ENCODE results near the gene EGFL8. TPM values are rescaled to one million over a fixed set of nuclear protein-coding genes. Genes with fewer than 3 reads are reported as not detected.

Gene EGFL8
- total RNA-seq, 2 experiments from 2014 or later = 12.8 to 14.0 TPM

DNA sequence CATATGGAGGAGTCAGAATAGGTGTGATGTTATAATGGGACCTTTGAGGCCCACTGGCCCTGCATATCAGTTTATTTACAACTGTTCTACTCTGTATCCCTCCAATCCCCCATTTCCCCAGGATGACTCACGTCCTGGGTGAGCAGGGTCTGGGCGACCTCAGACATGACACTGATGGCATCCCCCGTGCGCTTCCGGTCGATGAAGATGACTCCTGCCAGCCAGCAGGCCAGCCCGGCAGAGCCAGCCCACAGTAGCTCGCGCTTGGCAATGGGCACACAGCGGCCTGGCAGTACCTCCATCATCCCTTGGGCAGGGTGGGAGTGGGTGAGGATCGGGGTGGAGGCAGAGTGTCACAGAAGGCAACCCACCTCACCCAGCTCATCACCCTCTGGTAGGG, 5.9 kb downstream of the EGFL8 start:
- no peaks in the 10 kb centered on the region for H3K27me3 Mint-ChIP-seq
- no peak overlapping the region for H3K4me3 Mint-ChIP-seq
- no peaks in the 10 kb centered on the region for H3K9me3 Mint-ChIP-seq
- H3K27ac Mint-ChIP-seq = peak overlapping the region; percentile 22
- no peak for DNase-seq
- peaks cover 27% of the 10 kb centered on the region for H3K4me1 Mint-ChIP-seq
- peaks cover 21% of the 10 kb centered on the region for H3K36me3 Mint-ChIP-seq

DNA sequence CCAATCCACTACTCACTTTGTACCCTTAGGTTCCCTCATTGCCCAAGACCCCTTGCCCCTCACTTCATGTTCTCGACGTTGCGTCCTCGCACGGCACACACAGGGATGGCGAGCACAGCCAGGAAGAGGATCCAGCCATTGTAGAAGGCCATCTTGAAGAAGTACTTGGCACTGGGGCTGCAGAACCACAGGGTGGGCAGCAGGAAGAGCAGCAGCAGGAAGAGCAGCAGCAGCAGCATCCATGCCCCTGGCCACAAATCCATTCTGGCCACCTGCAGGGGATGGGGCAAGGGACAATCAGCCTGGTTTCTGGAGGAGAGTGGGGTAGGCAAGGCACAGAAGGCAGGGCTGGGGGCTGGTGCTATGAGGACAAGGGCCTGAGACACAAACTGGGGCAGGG, 6.8 kb downstream of the EGFL8 start:
- H3K36me3 Mint-ChIP-seq = peaks cover 18% of the 10 kb centered on the region
- H3K27me3 Mint-ChIP-seq = no peaks in the 10 kb centered on the region
- DNase-seq = no peak
- no peaks in the 10 kb centered on the region for H3K9me3 Mint-ChIP-seq
- H3K4me3 Mint-ChIP-seq = no peak overlapping the region
- H3K4me1 Mint-ChIP-seq = peaks cover 30% of the 10 kb centered on the region
- H3K27ac Mint-ChIP-seq = no peak overlapping the region

DNA sequence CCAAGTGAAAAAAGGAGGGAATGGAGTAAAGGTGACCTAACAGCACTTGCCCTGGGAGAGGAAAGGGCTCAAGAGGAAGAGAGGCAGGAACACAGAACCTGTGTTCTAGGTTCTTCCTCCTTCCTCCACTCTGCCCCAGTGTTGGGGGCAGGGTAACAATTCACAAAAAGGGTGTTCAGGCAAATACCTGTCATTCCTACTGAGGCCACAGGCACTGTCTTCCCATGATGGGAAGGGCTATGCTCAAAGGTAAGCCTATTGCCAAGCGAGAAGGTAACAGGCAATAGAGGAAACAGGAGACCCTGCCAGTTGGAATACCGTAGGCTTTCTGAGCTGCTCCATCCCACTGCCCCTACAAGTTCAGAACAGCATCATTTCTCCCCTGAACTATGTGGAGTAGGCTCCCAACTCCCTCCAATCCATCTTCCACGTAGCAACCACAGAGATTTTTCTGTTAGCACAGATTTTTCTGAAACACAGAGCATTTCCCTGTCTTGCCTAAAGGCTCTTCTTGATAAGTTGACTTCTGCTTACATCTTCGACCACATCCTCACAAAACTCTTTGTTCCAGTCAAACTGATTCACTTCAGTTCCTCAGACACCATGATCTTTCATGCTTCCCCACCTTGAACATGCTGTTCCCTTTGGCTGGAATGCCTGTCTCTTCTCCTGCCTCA, 8.8 kb downstream of the EGFL8 start:
- H3K27me3 Mint-ChIP-seq = no peaks in the 10 kb centered on the region
- no peak overlapping the region for H3K27ac Mint-ChIP-seq
- H3K36me3 Mint-ChIP-seq = peaks cover 18% of the 10 kb centered on the region
- no peaks in the 10 kb centered on the region for H3K9me3 Mint-ChIP-seq
- H3K4me3 Mint-ChIP-seq = no peak overlapping the region
- no peak for DNase-seq
- peaks cover 43% of the 10 kb centered on the region for H3K4me1 Mint-ChIP-seq

DNA sequence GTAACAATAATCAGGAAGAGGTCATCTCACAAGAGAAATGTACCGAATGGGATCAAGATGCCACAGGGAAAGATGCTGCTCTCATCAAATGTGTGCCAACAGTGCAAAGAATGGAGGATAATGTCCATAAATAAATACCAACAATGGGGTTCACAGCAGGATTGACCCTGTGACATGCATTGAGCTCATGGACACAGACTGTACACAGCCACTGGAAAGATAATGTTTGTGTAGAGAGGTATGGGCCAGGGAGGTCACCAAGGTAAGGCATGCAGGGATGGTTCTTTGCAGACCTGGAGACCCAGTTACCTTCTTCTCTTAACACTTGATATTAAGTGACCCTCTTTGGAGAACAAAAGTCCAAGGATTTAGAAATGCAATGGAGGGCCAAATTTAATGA, 10.0 kb downstream of the EGFL8 start:
- no peak for DNase-seq
- Mint-ChIP-seq H3K4me1 (peaks cover 48% of the 10 kb centered on the region), H3K9me3 (no peaks in the 10 kb centered on the region), H3K36me3 (peaks cover 21% of the 10 kb centered on the region), H3K27me3 (no peaks in the 10 kb centered on the region), H3K4me3 (peak overlapping the region; percentile 94), H3K27ac (no peak overlapping the region)

DNA sequence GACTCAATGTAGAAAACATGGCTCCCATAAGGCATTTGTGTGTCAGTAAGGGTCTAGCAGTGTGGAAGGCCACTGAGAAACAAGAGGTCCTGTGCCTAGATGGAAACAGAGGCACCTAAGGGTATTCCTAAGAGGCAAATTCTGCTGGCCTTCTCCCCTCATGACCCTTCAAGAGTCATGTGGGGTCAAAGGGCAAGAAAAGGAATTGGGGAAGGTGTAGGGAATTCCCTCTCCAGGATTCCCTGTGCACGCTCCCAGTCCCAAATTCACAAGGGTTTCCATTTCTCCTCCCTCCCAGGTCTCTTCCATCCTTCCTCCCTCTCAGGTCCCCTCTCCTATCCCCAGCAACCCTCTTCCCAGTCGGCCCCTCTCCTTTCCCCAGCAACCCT, 10.9 kb downstream of the EGFL8 start:
- no peak for DNase-seq
- H3K36me3 Mint-ChIP-seq = peaks cover 15% of the 10 kb centered on the region
- no peaks in the 10 kb centered on the region for H3K9me3 Mint-ChIP-seq

DNA sequence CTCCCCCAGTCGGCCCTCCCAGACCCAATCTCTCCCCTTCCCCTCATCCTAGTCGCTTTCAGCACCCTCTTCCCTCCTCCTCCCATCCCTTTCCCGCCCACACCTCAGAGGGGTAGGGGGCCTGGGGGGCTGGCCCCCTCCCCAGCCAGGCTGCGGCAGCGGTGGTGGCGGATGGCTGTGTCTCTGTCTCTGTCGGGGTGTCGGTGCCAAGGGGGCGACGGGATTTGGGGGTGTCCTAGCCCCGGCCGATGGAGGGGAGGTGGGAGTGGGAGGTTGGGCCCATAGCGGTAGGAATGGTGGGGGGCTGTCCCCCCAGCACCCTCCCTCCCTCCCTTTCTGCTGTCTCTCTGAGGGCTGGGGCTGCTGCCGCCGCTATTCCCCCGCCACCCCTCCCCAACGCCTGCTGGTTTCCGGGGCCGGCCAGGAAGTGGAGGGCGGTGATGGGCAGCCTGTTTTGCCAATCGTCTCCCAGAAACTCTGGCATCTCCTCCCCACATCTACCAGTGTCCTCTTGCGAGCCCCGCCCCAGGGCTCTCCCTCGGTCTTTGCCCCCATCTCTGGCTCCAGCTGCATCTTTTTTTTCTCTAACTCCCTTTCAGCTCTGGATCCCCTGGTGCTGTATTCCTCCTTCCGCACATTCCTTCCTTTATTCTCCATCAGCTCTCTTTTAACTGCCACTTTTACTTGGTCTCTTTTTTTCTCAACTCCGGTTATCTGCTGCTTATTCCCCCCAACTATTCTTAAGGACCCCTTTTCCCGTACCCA, 11.5 kb downstream of the EGFL8 start, which contains the start of gene AGPAT1:
TSS of gene AGPAT1 (minus strand) at position 374 of the 765 bp plus-strand sequence. CDS start 4,588 bp downstream, outside the sequence.
- H3K4me1 Mint-ChIP-seq = peaks cover 53% of the 10 kb centered on the region

More for the DNA sequence above, 10.9 kb downstream of the EGFL8 start:
- Mint-ChIP-seq H3K27ac (peak overlapping the region; percentile 70), H3K4me3 (peak overlapping the region; percentile 94), H3K27me3 (no peaks in the 10 kb centered on the region), H3K4me1 (peaks cover 53% of the 10 kb centered on the region)

DNA sequence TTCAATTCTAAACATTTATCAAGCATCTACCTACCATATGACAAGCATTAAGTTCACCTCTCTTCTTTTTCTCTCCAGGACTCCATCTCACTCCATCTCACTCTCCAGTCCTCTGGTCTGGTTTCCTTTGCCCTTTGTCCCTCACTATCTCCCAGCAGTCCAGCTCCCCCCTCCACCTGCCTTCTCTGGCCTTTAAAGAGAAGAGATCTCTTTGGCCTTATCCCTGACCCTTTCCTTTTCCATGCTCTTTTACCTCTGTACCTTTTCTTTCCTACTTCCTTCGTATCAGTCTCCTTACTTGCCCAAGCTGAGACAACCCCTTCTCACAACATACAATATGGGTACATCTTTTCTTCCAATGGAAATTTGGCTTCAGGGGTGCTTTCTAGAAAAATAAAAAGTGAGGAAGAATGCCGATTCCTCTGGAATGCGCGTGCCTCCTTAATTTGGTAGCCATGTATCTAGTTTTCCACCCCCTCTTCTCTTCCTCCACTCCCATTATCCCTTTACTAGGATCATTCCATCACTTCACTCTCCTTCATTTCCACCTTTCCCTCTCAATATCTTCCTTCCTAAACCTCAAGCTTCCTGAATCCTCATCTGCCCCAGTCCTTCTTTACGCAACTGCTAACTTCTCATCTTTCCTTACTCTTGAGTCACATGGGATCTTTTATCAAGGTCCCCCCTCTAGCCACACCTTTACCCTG, 12.2 kb downstream of the EGFL8 start:
- no peaks in the 10 kb centered on the region for H3K9me3 Mint-ChIP-seq
- no peak for DNase-seq
- H3K4me1 Mint-ChIP-seq = peaks cover 53% of the 10 kb centered on the region
- H3K27ac Mint-ChIP-seq = peak overlapping the region; percentile 95
- H3K27me3 Mint-ChIP-seq = no peaks in the 10 kb centered on the region
- H3K36me3 Mint-ChIP-seq = peaks cover 15% of the 10 kb centered on the region
- peak overlapping the region; percentile 94 for H3K4me3 Mint-ChIP-seq

More for the DNA sequence above, 11.5 kb downstream of the EGFL8 start, which contains the start of gene AGPAT1:
- peak; percentile 96 for DNase-seq
- Mint-ChIP-seq H3K27ac (peak within 1 kb of the TSS; percentile 95), H3K36me3 (peaks cover 15% of the 10 kb centered on the region), H3K9me3 (no peaks in the 10 kb centered on the region), H3K4me3 (peak within 1 kb of the TSS; percentile 94), H3K27me3 (no peaks in the 10 kb centered on the region)

DNA sequence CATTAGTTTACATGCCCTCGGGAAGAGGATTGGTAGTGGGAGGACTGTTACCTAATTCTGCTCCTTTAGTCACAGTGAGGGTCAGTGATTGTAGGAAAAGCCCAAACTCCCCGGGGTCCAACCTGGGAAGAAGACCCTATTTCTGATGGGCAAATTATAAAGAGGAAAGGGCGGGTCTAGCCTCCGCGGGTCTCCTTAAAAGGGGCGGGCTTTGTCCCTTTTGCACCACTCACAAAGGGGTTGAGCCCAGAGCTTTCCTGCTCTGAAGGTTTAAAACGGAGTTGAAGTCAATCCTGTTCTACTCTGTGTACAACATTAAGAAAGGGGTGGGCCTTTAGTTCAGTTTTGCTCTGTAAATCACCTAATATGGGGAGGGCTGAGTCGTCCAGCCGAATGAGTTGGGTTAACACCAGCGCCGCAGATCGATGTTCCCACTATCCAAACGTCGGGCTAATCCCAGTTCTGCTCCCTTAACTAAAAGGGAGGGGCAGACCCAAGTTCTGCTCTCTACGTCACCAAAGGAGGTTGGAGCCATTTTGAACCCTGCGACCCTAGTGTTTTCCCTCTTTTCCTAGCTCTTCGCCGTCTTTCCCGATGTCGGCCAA, 12.9 kb downstream of the EGFL8 start:
- peak; percentile 36 for DNase-seq
- H3K36me3 Mint-ChIP-seq = peaks cover 15% of the 10 kb centered on the region
- peak overlapping the region; percentile 95 for H3K27ac Mint-ChIP-seq
- H3K9me3 Mint-ChIP-seq = no peaks in the 10 kb centered on the region
- peaks cover 53% of the 10 kb centered on the region for H3K4me1 Mint-ChIP-seq
- H3K4me3 Mint-ChIP-seq = peak overlapping the region; percentile 94
- H3K27me3 Mint-ChIP-seq = no peaks in the 10 kb centered on the region

DNA sequence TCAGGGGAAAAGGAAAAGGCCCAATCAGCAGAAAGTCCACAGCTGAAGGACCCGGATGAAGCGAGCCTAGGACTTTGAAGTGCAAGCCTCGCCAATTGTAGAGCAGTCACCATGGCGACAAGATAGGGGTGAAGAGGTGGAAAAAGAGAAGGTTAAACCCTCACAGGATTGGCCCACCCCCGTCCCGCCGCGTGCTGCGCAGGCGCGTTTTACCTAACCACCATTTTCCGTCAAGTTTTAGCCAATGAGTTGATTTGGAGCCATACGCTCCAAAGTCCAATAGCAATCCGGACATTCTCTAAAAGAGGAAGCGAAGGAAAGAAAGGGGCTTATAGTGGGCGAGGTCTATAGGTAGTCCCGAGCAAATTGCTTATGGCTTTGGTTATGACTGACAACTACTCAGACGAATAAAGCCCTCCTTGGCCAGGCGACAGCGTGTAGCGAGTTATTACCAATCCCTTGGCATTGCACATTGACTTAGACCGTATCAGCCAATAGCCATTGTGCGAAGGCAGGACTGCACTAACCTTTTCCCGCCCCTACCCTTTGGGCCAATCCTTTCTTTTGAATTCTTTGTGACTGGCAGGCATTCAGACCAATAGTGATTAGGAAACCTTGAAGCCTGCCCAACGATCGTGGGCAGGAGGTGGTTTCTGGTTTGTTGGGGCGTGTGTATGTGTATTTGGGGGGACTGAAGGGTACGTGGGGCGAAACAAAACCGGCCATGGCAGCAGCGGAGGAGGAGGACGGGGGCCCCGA, 13.6 kb downstream of the EGFL8 start, which contains the start of gene RNF5:
TSS of gene RNF5 (plus strand) at position 618 of the 759 bp plus-strand sequence. CDS start at position 725, 107 bp downstream.
- no peaks in the 10 kb centered on the region for H3K9me3 Mint-ChIP-seq
- H3K4me1 Mint-ChIP-seq = peaks cover 53% of the 10 kb centered on the region
- DNase-seq = peak; percentile 89
- H3K27ac Mint-ChIP-seq = peak within 1 kb of the TSS; percentile 95
- no peaks in the 10 kb centered on the region for H3K27me3 Mint-ChIP-seq
- peak within 1 kb of the TSS; percentile 94 for H3K4me3 Mint-ChIP-seq
- H3K36me3 Mint-ChIP-seq = peaks cover 15% of the 10 kb centered on the region

DNA sequence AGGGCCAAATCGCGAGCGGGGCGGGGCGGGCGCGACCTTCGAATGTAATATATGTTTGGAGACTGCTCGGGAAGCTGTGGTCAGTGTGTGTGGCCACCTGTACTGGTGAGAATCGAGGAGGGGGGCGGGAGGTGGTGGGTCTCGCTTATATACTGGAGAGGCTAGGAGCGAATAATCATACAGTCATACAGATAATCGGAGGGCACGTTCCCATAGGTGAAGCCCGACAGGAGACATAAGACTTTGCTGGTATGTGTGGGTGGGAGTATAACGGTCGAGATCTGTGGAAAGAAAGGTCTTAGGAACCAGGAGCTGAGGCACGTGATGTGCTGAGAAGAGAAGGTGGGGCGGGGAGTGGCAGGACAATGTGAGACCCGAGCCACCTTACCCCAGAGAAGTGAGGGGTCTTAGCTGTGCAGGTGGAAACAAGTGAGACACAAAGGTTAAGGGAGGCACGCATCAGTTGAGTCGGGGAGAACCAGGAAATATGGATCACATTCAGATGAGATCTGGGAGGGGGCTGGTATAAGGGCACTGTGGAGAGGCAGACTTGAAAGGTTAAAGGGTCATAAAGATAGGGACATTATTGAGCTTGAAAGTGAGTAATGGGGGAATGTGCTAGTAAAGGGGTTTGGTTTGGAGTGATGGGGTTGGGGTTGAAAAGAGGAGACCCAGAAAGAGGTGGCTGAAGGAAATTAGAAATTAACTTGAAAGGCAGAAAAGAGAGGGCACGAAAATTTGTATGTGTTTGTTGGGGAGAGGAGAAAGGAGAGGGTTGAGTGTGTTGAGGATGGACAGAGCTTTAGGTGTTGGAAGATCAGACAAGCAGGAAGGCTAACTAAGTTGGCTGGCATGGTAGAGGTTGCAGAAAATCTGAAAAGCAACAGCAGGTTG, 14.4 kb downstream of the EGFL8 start:
- H3K27ac Mint-ChIP-seq = peak overlapping the region; percentile 95

DNA sequence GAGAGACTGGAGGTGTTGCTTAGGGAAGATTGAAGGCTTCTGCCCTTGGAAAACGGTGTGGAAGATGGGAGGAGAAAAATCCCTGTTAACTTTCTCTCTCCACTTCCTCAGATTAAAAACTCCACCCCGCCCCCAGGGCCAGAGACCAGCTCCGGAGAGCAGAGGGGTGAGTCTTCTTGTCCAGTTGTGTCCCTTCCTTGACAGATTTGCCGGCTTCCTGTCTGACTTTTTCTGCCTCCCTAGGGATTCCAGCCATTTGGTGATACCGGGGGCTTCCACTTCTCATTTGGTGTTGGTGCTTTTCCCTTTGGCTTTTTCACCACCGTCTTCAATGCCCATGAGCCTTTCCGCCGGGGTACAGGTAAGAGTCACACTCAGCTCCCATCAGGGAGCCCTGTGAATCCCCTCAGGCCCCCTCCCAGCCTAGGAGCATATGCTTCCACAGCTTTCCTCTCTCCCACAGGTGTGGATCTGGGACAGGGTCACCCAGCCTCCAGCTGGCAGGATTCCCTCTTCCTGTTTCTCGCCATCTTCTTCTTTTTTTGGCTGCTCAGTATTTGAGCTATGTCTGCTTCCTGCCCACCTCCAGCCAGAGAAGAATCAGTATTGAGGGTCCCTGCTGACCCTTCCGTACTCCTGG, 15.5 kb downstream of the EGFL8 start:
- no peak for DNase-seq
- no peaks in the 10 kb centered on the region for H3K27me3 Mint-ChIP-seq
- H3K4me1 Mint-ChIP-seq = peaks cover 41% of the 10 kb centered on the region
- H3K27ac Mint-ChIP-seq = peak overlapping the region; percentile 95
- peak overlapping the region; percentile 94 for H3K4me3 Mint-ChIP-seq
- H3K36me3 Mint-ChIP-seq = peaks cover 13% of the 10 kb centered on the region
- H3K9me3 Mint-ChIP-seq = no peaks in the 10 kb centered on the region

More for the DNA sequence above, 14.4 kb downstream of the EGFL8 start:
- Mint-ChIP-seq H3K36me3 (peaks cover 14% of the 10 kb centered on the region), H3K9me3 (no peaks in the 10 kb centered on the region), H3K4me3 (peak overlapping the region; percentile 94), H3K27me3 (no peaks in the 10 kb centered on the region), H3K4me1 (peaks cover 49% of the 10 kb centered on the region)
- no peak for DNase-seq

DNA sequence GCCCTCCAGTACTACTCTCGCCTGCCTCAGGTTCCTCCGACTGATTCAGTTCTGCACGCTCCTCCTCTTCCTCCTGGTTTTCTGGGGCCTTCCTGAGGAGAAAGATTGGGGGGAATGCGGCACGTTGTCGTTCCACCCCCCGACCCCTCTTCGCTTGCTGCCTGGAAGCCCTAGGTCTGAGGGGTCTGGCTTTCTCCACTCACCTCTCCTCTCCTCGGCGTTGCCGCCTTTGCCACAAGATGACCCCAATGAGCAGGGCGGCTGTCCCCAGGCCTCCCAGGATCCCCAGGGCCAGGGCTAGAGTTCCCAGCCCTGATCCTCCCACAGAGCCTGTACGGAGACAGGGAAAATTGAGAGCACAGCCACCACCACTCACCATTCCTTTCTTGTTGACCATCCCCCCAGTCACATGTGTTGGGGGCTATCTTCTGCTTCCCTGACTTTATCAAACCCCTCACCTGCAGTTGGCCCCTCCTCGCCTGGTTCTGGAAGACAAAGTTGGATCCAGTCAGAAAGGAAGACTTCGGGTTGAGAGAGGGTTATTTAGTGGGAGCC, 16.8 kb downstream of the EGFL8 start:
- DNase-seq = no peak
- no peaks in the 10 kb centered on the region for H3K9me3 Mint-ChIP-seq
- no peaks in the 10 kb centered on the region for H3K27me3 Mint-ChIP-seq
- H3K27ac Mint-ChIP-seq = peak overlapping the region; percentile 47
- no peak overlapping the region for H3K4me3 Mint-ChIP-seq
- peaks cover 19% of the 10 kb centered on the region for H3K36me3 Mint-ChIP-seq
- peaks cover 44% of the 10 kb centered on the region for H3K4me1 Mint-ChIP-seq

Measured in activated naive CD8-positive, alpha-beta T cell treated with anti-CD3 and anti-CD28 coated beads for 36 hours (primary cell).